ENCODE measurements around the gene HAGHL.
"Not testable (repeated sequence)": the region's sequence is repeated elsewhere in the genome, so short reads cannot be mapped to it uniquely, and the experiment has no call there.

HAGHL gene

GRCh38 chr16:689175-689897 lies 37.6 kb upstream of the HAGHL start:
- no peak for DNase-seq (ENCODE audit: low read depth)

DNA sequence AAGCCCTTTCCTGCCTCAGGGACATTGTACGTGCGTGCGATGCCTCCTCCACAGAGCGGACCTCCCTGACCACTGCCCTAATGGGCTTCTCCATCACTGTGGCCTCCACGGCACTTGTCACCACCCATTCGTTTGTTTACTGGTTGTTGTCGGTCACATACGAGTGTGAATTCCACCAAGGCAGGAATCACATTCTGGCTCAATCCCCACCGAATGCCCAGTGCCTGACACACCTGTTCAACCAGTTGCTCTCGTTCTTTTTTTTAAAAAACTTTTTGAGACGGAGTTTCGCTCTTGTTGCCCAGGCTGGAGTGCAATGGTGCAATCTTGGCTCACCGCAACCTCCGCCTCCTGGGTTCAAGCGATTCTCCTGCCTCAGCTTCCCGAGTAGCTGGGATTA lies 35.7 kb upstream of the HAGHL start:
- not testable (repeated sequence) for DNase-seq (ENCODE audit: low read depth)

- no peak for DNase-seq (ENCODE audit: low read depth)
Observed at GRCh38 chr16:692356-693108, 34.4 kb upstream of the HAGHL start.

GRCh38 chr16:693364-693763 lies 33.5 kb upstream of the HAGHL start:
- DNase-seq (ENCODE audit: low read depth): no peak

DNA sequence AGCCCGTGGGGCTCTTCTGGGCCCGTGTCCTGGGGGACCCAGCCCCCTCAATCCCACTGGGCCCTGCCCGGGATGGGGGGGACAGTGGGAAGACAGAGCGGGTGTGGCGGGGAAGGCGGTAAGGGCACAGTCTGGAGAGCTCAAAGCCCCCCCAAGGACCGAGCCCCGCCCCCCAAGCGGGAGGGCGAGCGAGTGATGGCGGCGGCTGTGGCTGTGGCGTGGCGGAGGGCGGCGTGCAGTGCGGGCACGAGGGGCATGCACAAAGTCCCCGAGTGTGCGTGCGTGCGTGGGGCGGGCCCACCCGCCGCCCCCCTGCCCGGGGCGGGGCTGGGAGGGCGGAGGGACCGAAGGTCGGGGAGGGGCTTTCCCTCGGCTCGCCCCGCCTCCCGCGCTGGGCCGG lies 33.1 kb upstream of the HAGHL start:
- DNase-seq (ENCODE audit: low read depth): no peak

DNA sequence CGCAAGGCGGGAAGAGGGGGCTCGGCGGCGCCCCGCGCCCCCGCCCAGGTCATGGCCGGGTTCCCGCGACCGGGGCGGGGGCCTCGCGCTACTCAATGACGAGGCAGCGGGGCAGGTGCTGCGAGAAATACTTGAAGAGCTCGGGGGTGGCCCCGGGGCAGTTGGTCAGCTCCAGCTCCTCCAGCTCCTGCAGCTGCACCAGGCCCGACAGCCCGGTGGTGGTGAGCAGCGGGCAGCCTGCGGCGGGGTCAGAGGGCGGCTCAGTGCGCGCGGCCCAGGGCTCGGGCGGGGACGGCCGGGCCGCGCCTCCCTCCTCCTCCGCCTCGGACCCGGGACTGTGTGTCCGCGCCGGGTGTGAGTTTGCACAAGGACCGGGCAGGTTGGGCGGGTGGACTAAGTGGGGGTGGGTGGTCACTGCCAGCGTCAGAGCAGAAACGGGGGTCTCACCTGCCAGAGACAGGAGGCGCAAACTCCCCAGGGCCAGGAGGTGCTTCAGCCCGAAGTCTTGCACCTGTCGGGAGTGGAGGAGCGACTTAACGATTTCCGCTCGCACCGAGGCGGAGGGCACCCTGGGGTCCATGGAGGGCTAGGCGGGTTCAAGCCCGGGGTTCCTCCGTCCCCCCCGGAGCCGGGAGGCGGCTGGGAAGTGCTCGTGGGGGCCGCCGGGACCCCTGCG lies 32.6 kb upstream of the HAGHL start:
- no peak for DNase-seq (ENCODE audit: low read depth)

DNA sequence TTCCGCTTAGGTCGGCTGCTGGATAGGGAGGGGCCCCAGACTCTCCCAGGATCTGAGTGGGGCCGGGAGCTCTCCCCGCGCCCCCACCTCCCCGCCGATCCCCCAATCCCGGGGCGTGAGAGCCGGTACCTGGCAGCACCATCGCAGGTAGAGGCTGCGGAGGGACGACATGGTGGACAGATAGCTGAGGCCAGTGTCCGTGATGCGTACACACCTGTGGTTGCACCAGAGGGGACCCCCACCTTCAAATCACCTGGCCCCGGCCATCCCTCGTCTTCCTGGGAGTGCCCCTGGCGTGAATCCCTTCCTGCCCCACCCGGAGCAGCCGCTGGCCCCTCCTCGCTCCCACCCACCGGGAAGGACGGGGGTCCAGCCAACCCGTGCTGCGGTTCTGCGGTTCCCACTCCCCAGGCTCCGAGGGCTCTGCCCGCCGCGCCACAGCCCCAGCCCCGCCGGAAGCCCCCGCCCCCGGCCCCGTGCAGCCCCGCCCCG lies 32.0 kb upstream of the HAGHL start:
- DNase-seq (ENCODE audit: low read depth): no peak

DNA sequence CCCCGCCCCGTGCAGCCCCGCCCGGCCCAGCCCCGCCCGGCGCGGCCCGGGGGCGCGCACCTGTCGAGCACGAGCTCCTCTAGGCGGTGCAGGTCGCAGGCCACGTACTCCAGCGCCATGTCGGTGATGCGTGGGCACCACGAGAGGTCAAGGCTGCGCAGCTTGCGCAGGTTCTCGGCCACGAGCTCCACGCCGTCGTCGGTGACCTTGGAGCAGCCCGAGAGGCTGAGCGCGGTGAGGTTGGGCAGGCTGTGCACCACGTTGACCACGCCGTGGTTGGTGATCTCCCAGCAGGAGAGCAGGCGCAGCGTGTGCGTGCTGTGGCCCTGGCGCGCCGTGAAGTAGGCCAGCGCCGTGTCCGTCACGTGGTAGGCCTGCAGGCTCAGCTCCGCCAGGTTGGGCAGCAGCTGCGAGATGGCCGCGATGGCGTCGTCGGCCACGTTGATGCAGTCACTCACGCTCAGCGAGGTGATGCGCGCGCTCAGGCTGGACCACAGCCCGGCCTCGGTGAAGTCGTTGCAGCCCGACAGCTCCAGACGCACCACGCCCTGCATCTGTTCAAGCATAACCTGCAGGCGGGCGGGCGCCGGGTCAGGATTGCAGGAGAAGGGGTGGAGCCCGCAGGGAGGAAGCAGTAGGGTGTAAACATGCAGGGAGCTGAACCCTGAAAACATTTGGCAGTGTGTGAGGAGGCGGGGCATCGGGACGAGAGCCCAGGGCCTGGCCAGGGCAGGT lies 31.4 kb upstream of the HAGHL start:
- DNase-seq (ENCODE audit: low read depth): no peak

DNA sequence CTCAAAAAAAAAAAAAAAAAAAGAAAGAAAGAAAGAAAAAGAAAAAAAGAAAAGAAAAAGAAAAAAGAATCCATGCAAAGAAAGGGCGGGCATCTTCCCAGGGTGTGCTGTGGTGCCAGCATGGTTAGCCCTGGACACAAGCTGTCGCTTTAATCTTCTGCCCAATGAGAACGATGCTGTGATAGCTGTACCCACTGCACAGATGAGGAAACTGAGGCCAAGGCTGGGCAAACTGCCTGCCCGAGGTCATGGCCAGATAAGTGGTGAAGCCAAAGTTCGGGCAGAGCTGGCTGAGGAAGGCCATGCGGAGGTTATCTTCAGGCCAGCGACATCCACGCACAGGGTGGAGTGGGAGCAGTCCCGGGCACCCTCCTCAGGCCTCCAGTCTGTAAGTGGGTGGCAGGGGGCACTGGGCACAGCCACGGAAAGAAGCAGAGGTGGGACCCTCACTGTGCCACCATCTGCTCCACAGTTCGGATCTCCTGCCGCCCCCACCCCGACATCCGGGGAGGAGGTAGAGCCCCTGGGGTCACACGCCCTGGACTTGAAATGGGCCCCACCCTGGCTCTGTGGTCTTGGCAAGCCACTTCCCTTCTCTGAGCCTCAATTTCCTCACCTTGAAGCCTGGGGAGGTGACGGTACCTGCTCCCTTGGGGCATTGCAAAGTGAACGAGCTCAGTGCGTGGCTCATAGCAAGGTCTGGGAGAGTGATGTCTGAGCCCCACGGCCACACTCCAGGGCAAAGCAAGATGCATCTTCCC lies 27.8 kb upstream of the HAGHL start:
- no peak for DNase-seq (ENCODE audit: low read depth)

GRCh38 chr16:700684-701584 lies 26.0 kb upstream of the HAGHL start:
- no peak for DNase-seq (ENCODE audit: low read depth)

- no peak for DNase-seq (ENCODE audit: low read depth)
Observed at GRCh38 chr16:702341-702740, 24.6 kb upstream of the HAGHL start.

DNA sequence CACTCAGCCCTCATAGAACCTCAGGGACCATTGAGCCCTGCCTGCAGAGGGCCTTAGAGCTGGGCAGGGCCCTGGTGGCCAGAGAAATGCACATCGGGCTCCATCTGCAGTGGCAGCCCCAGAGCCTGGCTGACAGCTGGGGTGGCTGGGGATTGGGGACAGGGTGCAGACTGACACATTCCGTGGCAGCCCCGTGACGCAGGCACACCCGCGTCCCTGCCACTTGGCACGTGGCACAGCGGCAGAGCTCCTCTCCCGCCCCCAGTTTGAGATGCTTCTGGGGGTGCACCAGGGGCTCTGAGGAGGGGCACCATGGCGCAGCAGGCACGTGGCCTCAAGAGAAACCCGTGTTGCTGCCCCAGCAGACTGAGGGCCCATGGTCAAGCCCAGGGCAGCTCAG lies 23.5 kb upstream of the HAGHL start:
- DNase-seq (ENCODE audit: low read depth): no peak

GRCh38 chr16:704047-704446 lies 22.9 kb upstream of the HAGHL start:
- no peak for DNase-seq (ENCODE audit: low read depth)

DNA sequence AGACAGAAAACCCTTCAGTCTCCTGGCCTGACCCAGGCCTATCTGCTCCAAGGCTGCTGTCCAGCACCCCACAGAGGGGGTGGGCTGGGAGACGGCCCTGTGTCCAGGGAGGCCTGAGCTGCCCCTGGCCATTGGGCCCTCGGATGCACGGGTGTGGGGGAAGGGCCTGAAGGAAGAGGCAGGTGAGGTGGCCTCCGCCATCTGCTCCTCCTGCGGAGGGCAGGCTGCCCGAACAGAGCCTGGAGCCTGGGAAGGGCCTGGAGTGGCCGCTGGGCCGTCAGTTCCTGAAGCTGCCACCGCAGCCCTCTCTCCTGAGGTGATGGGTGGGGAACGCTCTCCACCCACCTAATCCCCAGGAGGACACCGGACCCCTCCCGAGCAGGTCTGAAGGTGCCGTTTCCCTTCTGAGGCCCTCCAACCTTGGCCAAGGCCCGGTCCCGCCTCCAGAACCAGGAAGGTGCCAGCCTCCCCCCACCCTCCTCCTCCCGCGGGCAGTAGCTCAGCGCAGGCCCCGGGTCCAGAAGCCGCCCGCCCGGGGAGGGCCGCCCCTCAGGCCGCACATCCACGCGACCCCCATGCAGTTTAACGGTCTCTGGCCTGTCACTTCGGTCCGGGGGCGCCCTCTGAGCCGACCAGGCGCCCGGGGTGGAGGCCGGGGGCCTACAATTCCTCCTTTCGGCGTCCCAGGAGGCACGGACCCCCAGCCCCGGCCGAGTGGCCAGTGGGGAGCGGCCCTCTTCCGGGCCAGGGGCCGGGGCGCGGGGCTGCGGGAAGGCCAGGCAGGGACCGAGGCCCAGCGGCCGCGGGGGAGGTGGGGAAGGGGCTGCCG lies 22.1 kb upstream of the HAGHL start:
- no peak for DNase-seq (ENCODE audit: low read depth)

DNA sequence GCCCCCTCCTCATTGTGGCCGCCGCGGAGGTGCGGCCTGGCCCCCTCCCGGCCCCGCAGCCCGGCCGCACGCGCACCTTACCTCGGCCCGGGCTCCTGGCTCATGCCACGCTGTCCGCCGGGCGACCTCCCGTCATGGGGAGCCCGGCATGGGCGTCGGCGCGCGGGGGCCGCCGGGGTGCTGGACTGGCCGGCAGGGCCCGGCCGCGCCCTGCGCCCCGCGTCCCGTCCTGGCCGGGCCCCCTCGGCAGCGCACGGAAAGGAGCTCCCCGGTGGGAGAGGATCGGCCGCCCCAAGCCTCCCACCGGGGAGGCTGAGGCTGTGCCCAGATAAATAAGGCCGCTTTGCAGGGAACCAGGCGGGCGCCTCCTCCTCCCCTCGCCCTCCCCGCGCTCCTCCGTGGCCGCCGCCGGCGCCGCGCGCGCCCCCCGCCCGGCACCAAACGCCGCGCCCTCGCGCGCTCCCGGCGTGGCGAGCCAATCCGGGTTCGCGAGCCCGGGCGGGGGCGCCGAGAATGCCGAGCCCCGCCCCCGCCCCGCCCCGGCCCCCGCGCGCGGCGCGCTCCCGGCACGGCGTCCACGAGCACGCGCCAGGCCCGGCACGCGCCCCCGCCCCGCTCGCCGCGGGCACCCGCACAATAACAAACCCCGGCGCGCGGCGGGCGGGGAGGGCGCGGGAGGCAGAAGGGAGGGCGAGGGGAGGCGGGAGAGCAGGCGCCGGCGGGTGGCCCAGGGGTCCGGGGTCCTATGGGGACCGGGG lies 21.3 kb upstream of the HAGHL start, which contains the start of gene FBXL16:
Gene FBXL16, minus strand, starts transcription at position 371 of the 758 bp plus-strand sequence. CDS start 8,396 bp downstream, outside the sequence.
- no peak for DNase-seq (ENCODE audit: low read depth)

DNA sequence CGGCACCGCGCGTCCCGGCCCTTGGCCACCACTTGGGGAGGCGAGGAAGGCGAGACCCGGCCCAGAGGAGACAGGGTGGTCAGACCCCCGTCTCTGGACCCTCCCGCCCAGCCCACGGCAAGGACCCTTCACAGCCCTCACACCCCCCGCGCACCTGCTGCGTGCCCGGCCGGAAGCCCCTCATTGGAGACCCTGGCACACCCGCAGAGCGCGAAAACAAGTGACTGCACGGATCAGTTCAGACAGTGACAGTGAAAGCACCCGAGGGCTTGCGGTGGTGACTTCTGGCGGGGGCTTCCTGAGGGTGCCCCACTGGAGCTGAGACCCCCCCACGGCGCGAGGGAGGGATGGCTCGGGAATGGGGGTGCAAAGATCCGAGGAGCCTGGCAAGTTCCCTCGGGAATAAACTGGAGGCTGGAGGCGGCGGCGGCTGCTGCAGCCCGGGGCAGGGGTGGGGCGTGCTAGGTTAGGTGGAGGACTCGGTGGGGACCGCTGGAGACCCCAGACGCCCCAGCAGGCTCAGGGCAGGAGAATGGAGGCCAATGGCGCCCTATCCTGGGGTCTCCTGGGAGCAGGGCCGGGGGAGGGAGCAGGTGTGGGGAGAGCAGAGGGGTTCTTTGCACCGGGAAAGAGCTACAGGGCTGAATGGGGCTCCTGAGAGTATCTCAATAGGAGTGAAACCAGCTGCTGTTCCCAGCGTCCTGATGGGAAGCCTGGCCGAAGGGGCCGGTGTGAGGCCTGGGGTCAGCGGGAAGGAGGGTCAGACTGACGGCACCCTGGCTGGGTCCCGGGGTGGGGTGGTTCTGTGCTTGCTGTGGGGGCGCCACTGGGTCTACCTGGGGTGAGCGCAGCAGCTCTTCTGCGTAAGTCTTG lies 20.5 kb upstream of the HAGHL start:
- no peak for DNase-seq (ENCODE audit: low read depth)

DNA sequence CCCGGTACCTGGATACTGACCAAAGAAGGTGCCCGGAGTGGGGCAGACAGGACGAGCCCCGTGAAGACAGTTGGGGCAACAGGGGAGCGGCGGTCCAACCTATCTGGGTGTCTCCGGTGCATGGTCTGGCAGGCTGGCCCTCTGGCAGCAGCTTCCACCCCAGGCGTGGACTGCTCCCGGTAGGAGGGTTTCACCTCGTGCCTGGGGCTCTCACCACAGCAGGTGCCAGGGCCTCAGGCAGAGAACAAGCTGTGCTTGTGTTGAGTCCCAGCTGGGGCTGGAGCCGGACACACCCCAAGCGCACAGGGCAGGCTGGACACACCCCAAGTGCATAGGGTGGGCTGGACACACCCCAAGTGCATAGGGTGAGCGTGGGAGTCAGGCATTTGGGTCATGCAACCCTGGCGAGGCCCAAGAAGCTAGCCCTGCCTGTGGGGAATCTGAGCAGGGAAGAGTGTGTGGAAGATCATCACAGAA lies 19.8 kb upstream of the HAGHL start:
- DNase-seq (ENCODE audit: low read depth): no peak
